A375 (cell line): ENCODE results near the gene FCGBP. TPM values are rescaled to one million over a fixed set of nuclear protein-coding genes. Genes with fewer than 3 reads are reported as not detected.

Experiments
- total RNA-seq: library from RNA; depleted of rRNA; stranded (reverse); fragments of >200 nt; shearing (Covaris generic); gene quantifications from 2 replicates; pipeline ENCODE4 v1.2.3, GENCODE V29; 2014; rRNA removed

The FCGBP gene
- 0.15 and 0.19 TPM in 2 replicates for total RNA-seq

DNA sequence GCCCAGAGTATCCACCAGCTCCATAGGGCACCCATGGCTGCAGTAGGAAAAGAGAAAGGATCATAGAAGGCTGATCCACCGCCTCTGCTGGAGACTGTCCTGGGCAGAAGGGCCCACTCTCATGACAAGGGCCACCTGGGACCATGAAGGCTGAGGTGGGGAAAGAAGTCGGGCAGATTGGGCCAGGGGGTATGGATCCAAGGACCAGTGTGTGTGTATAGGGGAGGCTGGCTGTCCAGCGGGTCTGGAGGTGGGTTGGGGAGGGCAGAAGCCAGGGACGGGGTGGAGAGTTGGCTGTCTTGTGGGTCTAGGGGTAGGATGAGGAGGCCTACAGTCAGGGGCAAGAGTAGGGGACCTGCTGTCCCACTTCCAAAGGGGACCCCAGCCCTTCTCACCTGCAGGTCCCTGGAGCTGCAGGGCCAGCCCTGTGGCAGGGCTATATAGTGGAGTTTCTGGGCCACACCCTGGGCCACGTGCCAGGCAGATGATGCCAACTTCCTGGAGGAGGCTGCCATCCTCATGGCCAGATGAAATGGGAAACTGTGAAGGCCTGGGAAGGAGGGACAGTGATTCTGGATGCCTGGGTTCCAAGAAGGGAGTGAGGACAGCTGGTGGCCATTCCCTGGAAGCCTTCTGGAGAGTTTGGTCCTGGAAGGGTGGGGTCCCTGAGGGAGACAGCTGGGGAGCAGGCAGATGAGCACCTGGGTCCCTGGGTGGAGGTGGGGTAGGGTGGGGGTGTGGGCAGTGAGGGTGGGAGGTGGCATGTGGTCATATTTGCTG lies at the start of gene FCGBP:
Gene FCGBP, minus strand, starts transcription at position 51 of the 780 bp plus-strand sequence.

GRCh38 chr19:39970675-39971379 lies 36.4 kb upstream of the FCGBP start, which contains the start of gene PSMC4:
Gene PSMC4 (plus strand): TSS chr19:39971165. CDS start chr19:39971203, 38 bp downstream.

Other genes with a start within 250 kb of the FCGBP start
- not detected in 2 replicates for gene LGALS14, start 230.2 kb downstream of the FCGBP start, total RNA-seq
- not detected in 2 replicates for gene CLC, start 196.6 kb downstream of the FCGBP start, total RNA-seq
- gene LEUTX, start 155.8 kb downstream of the FCGBP start, total RNA-seq: not detected in 2 replicates
- gene DYRK1B, start 100.5 kb downstream of the FCGBP start, total RNA-seq: 6.3 and 8.9 TPM in 2 replicates
- gene FBL, start 88.3 kb downstream of the FCGBP start, total RNA-seq: 272 and 315 TPM in 2 replicates
- 264 and 269 TPM in 2 replicates for gene PSMC4, start 36.5 kb upstream of the FCGBP start, total RNA-seq
- gene ZNF546, start 62.4 kb upstream of the FCGBP start, total RNA-seq: 0.61 and 1.4 TPM in 2 replicates
- gene ZNF780B, start 121.6 kb upstream of the FCGBP start, total RNA-seq: 15.1 and 30.4 TPM in 2 replicates
- 5.7 and 17.9 TPM in 2 replicates for gene ZNF780A, start 156.3 kb upstream of the FCGBP start, total RNA-seq